Breast epithelium (tissue), 3 donors: ENCODE results near the gene RBPMS2.

ENCODE experiments used
- POLR2AphosphoS5 ChIP-seq, 3 donors: sonication (generic); formaldehyde crosslinking; IDR thresholded peaks; one replicate each; pipeline ENCODE4 v1.6.1; 2017; ENCODE audit warnings: antibody characterized with exemption in 3 of 3
- TF ChIP-seq, protein P1 (sequence below), 3 donors: fragments of 450-650 bp; IDR thresholded peaks; one replicate each; pipeline ENCODE4 v1.5.1; 2016 to 2017; ENCODE audit warnings: antibody characterized with exemption in 3 of 3, mild to moderate bottlenecking in 3 of 3, moderate library complexity in 3 of 3

- TF ChIP-seq POLR2AphosphoS5 (IDR thresholded peaks at IDR 0.05) = no peak
- TF ChIP-seq, protein P1, sequence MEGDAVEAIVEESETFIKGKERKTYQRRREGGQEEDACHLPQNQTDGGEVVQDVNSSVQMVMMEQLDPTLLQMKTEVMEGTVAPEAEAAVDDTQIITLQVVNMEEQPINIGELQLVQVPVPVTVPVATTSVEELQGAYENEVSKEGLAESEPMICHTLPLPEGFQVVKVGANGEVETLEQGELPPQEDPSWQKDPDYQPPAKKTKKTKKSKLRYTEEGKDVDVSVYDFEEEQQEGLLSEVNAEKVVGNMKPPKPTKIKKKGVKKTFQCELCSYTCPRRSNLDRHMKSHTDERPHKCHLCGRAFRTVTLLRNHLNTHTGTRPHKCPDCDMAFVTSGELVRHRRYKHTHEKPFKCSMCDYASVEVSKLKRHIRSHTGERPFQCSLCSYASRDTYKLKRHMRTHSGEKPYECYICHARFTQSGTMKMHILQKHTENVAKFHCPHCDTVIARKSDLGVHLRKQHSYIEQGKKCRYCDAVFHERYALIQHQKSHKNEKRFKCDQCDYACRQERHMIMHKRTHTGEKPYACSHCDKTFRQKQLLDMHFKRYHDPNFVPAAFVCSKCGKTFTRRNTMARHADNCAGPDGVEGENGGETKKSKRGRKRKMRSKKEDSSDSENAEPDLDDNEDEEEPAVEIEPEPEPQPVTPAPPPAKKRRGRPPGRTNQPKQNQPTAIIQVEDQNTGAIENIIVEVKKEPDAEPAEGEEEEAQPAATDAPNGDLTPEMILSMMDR (IDR thresholded peaks at IDR 0.05) = no peak
These were observed 43.1 kb downstream of the RBPMS2 start for GRCh38 chr15:64732156-64732860.
